AG04449 (cell line): ENCODE results near the gene HPD.
"Not testable (repeated sequence)": the region's sequence is repeated elsewhere in the genome, so short reads cannot be mapped to it uniquely, and the experiment has no call there.

Experiments
- CTCF ChIA-PET: fragments of 350-600 bp; formaldehyde crosslinking; extraction: SDS; loops from one replicate; lab custom pipeline; 2021; ENCODE audit warnings: antibody characterized with exemption; lab: Yijun Ruan, JAX
- POLR2A ChIA-PET: fragments of 400-600, 350-600 bp; formaldehyde crosslinking; extraction: SDS; loops from one replicate; lab custom pipeline; 2020; ENCODE audit warnings: antibody characterized with exemption, inconsistent platforms; lab: Yijun Ruan, JAX
- DNase-seq: peaks from one replicate; pipeline ENCODE4 v3.0.0-alpha.2; 2010; ENCODE audit warnings: low read depth, low spot score
- H3K4me3 ChIP-seq: 2 replicates; pipeline ENCODE4 v1.5.1; 2011; ENCODE audit warnings: low read depth, mild to moderate bottlenecking, control low read depth, low read length
- TF ChIP-seq, protein P1 (sequence below): IDR thresholded peaks from one replicate; pipeline ENCODE4 v1.5.1; 2011; ENCODE audit warnings: mild to moderate bottlenecking, moderate library complexity, low read length, control low read depth, inconsistent platforms; ENCODE audit not compliant: insufficient read depth; ENCODE audit errors: missing control alignments

The HPD gene

DNA sequence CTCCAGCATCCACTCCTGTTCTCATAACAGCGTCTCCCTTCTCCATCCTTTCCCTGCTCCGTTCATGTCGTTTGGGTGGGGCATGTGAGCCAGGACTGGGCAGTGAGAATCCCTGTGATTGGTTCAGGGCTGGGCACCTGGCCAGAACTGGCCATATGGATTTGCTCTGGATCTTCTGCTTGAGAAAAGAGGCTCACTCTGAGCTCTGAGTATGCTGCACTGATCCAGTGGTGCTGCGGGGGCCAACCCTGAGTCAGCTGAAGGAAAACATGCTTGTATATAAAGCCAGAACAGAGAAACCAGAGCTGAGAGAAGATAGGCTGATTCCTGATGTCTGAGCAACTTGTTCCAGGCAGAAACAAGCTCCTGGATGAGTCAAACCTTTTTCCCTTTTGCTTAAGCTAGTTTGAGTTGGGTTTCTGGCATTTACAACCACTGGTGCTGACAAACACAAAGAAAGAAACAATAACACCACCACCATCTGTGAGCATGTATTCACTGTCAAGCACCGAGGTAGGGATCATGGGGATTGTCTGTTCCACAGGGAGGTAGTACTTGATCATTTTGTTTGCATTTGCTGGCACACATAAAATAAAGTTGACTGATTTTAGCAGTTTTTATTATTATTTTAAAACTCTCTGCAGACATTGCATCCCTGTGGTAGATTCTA, 14.0 kb upstream of the HPD start:
- TF ChIP-seq, protein P1, sequence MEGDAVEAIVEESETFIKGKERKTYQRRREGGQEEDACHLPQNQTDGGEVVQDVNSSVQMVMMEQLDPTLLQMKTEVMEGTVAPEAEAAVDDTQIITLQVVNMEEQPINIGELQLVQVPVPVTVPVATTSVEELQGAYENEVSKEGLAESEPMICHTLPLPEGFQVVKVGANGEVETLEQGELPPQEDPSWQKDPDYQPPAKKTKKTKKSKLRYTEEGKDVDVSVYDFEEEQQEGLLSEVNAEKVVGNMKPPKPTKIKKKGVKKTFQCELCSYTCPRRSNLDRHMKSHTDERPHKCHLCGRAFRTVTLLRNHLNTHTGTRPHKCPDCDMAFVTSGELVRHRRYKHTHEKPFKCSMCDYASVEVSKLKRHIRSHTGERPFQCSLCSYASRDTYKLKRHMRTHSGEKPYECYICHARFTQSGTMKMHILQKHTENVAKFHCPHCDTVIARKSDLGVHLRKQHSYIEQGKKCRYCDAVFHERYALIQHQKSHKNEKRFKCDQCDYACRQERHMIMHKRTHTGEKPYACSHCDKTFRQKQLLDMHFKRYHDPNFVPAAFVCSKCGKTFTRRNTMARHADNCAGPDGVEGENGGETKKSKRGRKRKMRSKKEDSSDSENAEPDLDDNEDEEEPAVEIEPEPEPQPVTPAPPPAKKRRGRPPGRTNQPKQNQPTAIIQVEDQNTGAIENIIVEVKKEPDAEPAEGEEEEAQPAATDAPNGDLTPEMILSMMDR, result no peak
- ChIA-PET CTCF (interaction anchor here (0.9 to 3.0 kb wide), 7 partner anchors 11 to 79 kb away, joined by 3 to 16 read pairs (median 5); partner anchors contain the start of genes PSMD9 and RHOF), POLR2A (interaction anchor here (1.0 kb wide), 1 partner anchor 16 kb away, joined by 10 read pairs; the partner anchor contains the start of gene PSMD9)
- peak; percentile 87 for DNase-seq
- H3K4me3 ChIP-seq, result peak overlapping the region; percentile 23; the same call in 1 of the 2 replicates

DNA sequence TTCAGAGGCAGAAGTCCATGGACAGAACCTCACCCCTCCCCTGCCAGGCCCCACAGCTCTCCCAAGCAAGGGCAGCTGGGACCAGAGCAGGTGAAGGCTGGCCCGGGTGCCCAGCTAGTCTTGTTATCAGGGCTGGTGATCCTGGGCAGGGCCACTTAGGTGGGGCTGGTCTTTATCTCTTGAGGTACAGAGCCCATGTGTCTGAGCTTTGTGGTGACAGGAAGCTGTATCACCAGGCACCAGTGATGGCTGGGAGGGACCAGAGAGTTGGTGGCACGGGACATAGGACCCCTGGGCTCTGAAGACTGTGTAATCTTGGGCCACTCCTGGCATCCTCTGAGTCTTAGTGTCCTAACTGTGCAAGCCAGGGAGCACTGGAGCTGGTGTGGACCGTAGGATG, 12.8 kb upstream of the HPD start:
- DNase-seq, result no peak
- H3K4me3 ChIP-seq, result no peak overlapping the region
- ChIA-PET CTCF (interaction anchor here (0.9 to 3.0 kb wide), 2 partner anchors 18 to 77 kb away, joined by 4 to 16 read pairs; partner anchors contain the start of genes PSMD9 and RHOF), POLR2A (no interaction called here)
- TF ChIP-seq, protein P1, result no peak

DNA sequence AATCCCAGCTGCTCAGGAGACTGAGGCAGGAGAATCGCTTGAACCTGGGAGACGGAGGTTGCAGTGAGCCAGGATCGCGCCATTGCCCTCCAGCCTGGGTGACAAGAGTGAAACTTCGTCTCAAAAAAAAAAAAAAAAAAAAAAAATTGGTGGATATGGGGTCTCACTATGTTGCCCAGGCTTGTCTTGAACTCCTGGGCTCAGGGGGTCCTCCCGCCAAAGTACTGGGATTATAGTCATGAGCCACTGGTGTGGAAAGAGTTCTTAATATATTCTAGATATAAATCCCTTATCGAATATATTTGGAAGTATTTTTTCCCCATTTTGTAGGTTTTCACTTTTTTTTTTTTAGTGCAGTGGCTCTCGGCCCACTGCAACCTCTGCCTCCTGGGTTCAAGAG, 10.6 kb upstream of the HPD start:
- H3K4me3 ChIP-seq, POLR2A ChIA-PET: not testable (repeated sequence)
- CTCF ChIA-PET, result interaction anchor here (1.2 to 1.8 kb wide), 3 partner anchors 19 to 75 kb away, joined by 3 to 7 read pairs (median 6); partner anchors contain the start of gene RHOF

DNA sequence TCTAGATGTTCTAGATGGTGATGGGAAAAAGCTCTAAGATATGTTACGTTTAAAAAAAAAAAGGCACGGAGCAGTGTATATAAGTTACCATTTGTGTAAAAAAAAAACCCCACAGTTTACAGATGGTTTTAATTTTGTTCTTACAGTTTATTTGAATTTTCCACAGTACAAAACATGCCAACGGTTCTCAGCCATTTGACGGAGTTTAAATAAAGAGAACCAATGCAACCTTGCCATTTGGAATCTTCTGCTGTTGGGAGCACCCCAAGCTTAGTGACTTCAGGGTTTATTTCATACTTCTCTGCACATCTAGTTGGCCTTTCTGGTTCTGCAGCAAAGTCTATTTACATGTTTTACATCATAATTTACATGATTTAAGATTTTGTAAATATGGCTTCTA, 7.7 kb upstream of the HPD start:
- POLR2A ChIA-PET, result no interaction called here
- CTCF ChIA-PET, result interaction anchor here (1.4 to 1.9 kb wide), 3 partner anchors 27 to 72 kb away, joined by 3 to 6 read pairs (median 3); partner anchors contain the start of gene RHOF
- DNase-seq, result no peak
- H3K4me3 ChIP-seq, result no peak overlapping the region
- TF ChIP-seq, protein P1, result no peak

More for the DNA sequence above, 10.6 kb upstream of the HPD start:
- not testable (repeated sequence) for DNase-seq

DNA sequence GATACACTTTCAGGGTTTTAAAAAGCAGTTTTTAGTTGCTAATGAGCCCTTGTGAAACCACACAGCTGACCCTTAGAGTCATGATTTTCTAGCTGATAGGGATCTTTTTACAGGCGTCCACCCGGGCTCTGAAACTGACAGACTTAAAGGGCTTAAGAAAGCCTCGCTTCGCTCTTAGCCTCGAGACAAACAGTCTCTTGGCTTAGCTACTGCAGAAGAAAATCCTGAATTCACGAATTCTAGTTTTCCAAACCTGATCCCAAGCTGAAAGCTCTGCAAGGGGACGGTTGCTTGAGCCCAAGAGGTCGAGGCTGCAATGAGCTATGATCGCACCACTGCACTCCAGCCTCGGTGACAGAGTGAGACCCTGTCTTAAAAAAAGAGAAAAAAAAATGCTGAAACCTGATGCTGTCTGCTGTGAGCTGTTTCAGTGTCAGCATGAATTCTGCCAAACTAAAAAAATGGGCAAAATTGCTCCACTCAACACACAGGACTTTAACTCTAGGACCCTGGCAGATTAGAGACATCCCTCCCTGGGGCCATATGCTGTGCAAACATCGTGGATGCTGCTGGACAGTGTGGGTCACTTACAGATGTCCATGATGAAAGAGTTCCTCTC, 3.1 kb upstream of the HPD start:
- ChIA-PET CTCF (interaction anchor here (0.6 to 4.2 kb wide), 8 partner anchors 11 to 295 kb away, joined by 3 to 16 read pairs (median 4); partner anchors contain the start of gene PSMD9), POLR2A (interaction anchor here (0.9 kb wide), 1 partner anchor 49 kb away, joined by 5 read pairs; no protein-coding TSS in a partner anchor)
- TF ChIP-seq, protein P1, result no peak
- DNase-seq, result no peak
- H3K4me3 ChIP-seq, result peak overlapping the region; percentile 10

DNA sequence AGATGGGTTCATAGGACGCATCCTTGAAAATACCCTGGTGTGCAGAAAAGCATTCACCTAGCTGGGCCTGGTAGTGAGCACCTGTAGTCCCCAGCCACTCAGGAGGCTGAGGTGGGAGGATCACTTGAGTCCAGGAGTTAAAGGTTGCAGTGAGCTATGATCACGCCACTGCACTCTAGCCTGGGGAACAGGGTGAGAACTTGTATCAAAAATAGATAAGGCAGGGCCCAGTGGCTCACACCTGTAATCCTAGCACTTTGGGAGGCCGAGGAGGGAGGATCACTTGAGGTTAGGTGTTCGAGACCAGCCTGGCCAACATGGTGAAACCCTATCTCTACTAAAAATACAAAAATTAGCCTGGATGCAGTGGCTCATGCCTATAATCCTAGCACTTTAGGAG, 2.0 kb upstream of the HPD start:
- DNase-seq, POLR2A ChIA-PET: not testable (repeated sequence)
- CTCF ChIA-PET, result interaction anchor here (0.6 to 4.2 kb wide), 6 partner anchors 12 to 95 kb away, joined by 3 to 16 read pairs (median 4); partner anchors contain the start of gene PSMD9

DNA sequence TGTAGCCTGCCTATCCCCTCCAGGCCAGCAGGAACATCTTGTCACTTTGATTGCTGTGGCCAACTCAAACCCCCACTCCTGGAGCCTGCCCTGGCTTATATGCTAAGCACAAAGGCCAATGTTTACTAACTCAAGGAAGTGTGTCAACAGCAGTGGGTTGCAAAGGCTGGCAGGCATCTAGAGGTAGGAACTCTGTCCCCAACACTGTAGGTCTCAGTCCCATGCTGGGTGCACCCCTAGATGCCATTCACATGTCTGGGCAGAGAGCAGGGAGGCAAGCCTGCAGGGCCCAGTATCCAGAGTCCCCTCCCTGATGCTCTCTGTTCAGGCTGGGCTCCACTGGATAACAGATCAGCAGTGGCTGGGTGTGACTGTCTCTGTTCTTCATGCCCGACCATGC, 1.6 kb upstream of the HPD start:
- TF ChIP-seq, protein P1, result no peak
- H3K4me3 ChIP-seq, result no peak overlapping the region
- no peak for DNase-seq
- ChIA-PET CTCF (interaction anchor here (0.6 to 4.2 kb wide), 5 partner anchors 22 to 94 kb away, joined by 3 to 16 read pairs (median 5); partner anchors contain the start of gene PSMD9), POLR2A (no interaction called here)

More for the DNA sequence above, 2.0 kb upstream of the HPD start:
- H3K4me3 ChIP-seq, result not testable (repeated sequence)
